ENCODE data around the gene DYRK1A.
"Not testable (repeated sequence)": the region's sequence is repeated elsewhere in the genome, so short reads cannot be mapped to it uniquely, and the experiment has no call there.

Gene DYRK1A

GRCh38 chr21:37528150-37528937 lies 161.8 kb downstream of the DYRK1A start:
- no peak for DNase-seq (ENCODE audit: low spot score)

- DNase-seq (ENCODE audit: low spot score), result no peak
Observed at GRCh38 chr21:37529649-37530048, 163.1 kb downstream of the DYRK1A start.

GRCh38 chr21:37530901-37531351 lies 164.4 kb downstream of the DYRK1A start:
- no peak for DNase-seq (ENCODE audit: low spot score)

GRCh38 chr21:37531431-37531932 lies 164.9 kb downstream of the DYRK1A start:
- no peak for DNase-seq (ENCODE audit: low spot score)

- peak; percentile 29 for DNase-seq (ENCODE audit: low spot score)
Observed at GRCh38 chr21:37532868-37533780, 166.6 kb downstream of the DYRK1A start.

- no peak for DNase-seq (ENCODE audit: low spot score)
Observed at GRCh38 chr21:37534431-37534830, 167.9 kb downstream of the DYRK1A start.

GRCh38 chr21:37535130-37535529 lies 168.6 kb downstream of the DYRK1A start:
- DNase-seq (ENCODE audit: low spot score), result no peak

- no peak for DNase-seq (ENCODE audit: low spot score)
Observed at GRCh38 chr21:37535672-37536071, 169.1 kb downstream of the DYRK1A start.

- DNase-seq (ENCODE audit: low spot score), result no peak
Observed at GRCh38 chr21:37536616-37537278, 170.2 kb downstream of the DYRK1A start.

GRCh38 chr21:37537391-37537996 lies 170.9 kb downstream of the DYRK1A start:
- DNase-seq (ENCODE audit: low spot score), result no peak

- no peak for DNase-seq (ENCODE audit: low spot score)
Observed at GRCh38 chr21:37538971-37539590, 172.5 kb downstream of the DYRK1A start.

- not testable (repeated sequence) for DNase-seq (ENCODE audit: low spot score)
Observed at GRCh38 chr21:37541128-37541527, 174.6 kb downstream of the DYRK1A start.

- DNase-seq (ENCODE audit: low spot score), result no peak
Observed at GRCh38 chr21:37542512-37542911, 175.9 kb downstream of the DYRK1A start.

- DNase-seq (ENCODE audit: low spot score), result no peak
Observed at GRCh38 chr21:37546299-37546908, 179.8 kb downstream of the DYRK1A start.

GRCh38 chr21:37546949-37547614 lies 180.5 kb downstream of the DYRK1A start:
- no peak for DNase-seq (ENCODE audit: low spot score)

GRCh38 chr21:37547615-37548200 lies 181.1 kb downstream of the DYRK1A start:
- no peak for DNase-seq (ENCODE audit: low spot score)

GRCh38 chr21:37548521-37548981 lies 182.0 kb downstream of the DYRK1A start:
- no peak for DNase-seq (ENCODE audit: low spot score)

- DNase-seq (ENCODE audit: low spot score), result not testable (repeated sequence)
Observed at GRCh38 chr21:37549730-37550129, 183.2 kb downstream of the DYRK1A start.

- DNase-seq (ENCODE audit: low spot score), result no peak
Observed at GRCh38 chr21:37550157-37550556, 183.6 kb downstream of the DYRK1A start.
